Measurements from ENCODE around the gene ALLC.

Gene ALLC

GRCh38 chr2:3643371-3644245 lies 14.4 kb upstream of the ALLC start:
- TF ChIP-seq CTCF (conservative IDR thresholded peaks at IDR 0.05) (no peak), ZFX (IDR thresholded peaks at IDR 0.05) (no peak)
- H3K27ac ChIP-seq: no peak overlapping the region

GRCh38 chr2:3644246-3644525 lies 13.8 kb upstream of the ALLC start:
- TF ChIP-seq CTCF (conservative IDR thresholded peaks at IDR 0.05) (no peak), ZFX (IDR thresholded peaks at IDR 0.05) (no peak)
- no peak overlapping the region for H3K27ac ChIP-seq

- TF ChIP-seq ZFX (IDR thresholded peaks at IDR 0.05) (no peak), CTCF (conservative IDR thresholded peaks at IDR 0.05) (no peak)
- no peak overlapping the region for H3K27ac ChIP-seq
Observed at GRCh38 chr2:3644891-3645605, 13.0 kb upstream of the ALLC start.

- H3K27ac ChIP-seq: no peak overlapping the region
- TF ChIP-seq CTCF (conservative IDR thresholded peaks at IDR 0.05) (no peak), ZFX (IDR thresholded peaks at IDR 0.05) (no peak)
Observed at GRCh38 chr2:3645745-3646389, 12.1 kb upstream of the ALLC start.

GRCh38 chr2:3646446-3646845 lies 11.6 kb upstream of the ALLC start:
- no peak for TF ChIP-seq ZFX (IDR thresholded peaks at IDR 0.05)
- H3K27ac ChIP-seq: no peak overlapping the region

GRCh38 chr2:3647246-3647645 lies 10.8 kb upstream of the ALLC start:
- TF ChIP-seq CTCF (conservative IDR thresholded peaks at IDR 0.05): no peak
- TF ChIP-seq ZFX (IDR thresholded peaks at IDR 0.05): no peak
- no peak overlapping the region for H3K27ac ChIP-seq

GRCh38 chr2:3647831-3648651 lies 10.0 kb upstream of the ALLC start:
- no peak for TF ChIP-seq CTCF (conservative IDR thresholded peaks at IDR 0.05)
- no peak for TF ChIP-seq ZFX (IDR thresholded peaks at IDR 0.05)

More at GRCh38 chr2:3647831-3648651, 10.0 kb upstream of the ALLC start:
- H3K27ac ChIP-seq: no peak overlapping the region

Data from C4-2B (cell line).